ENCODE results near the gene DIAPH3.

DNA sequence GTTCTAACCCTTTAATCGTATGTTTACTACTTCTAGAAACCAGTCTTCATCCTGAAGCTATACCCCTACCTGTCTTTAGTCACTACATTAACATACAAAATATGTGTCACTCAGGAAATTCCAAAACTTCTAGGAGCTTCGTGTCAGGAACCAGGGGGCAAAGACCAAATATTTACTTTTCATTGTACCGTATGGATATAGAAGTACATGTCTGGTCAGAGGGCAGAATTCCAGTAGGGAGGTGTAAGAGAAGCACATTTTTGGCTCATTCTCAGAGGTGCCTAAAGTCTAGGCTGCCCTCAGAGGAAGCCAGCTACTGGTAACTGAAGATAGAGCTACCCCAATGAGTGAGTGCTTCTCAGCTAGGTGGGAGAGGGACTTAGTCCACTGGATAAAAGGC, 320.7 kb downstream of the DIAPH3 start:
- TF ChIP-seq, protein P1, sequence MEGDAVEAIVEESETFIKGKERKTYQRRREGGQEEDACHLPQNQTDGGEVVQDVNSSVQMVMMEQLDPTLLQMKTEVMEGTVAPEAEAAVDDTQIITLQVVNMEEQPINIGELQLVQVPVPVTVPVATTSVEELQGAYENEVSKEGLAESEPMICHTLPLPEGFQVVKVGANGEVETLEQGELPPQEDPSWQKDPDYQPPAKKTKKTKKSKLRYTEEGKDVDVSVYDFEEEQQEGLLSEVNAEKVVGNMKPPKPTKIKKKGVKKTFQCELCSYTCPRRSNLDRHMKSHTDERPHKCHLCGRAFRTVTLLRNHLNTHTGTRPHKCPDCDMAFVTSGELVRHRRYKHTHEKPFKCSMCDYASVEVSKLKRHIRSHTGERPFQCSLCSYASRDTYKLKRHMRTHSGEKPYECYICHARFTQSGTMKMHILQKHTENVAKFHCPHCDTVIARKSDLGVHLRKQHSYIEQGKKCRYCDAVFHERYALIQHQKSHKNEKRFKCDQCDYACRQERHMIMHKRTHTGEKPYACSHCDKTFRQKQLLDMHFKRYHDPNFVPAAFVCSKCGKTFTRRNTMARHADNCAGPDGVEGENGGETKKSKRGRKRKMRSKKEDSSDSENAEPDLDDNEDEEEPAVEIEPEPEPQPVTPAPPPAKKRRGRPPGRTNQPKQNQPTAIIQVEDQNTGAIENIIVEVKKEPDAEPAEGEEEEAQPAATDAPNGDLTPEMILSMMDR (IDR thresholded peaks at IDR 0.05) = no peak
- TF ChIP-seq POLR2A (IDR thresholded peaks at IDR 0.05) (no peak), EP300 (IDR thresholded peaks at IDR 0.05) (no peak)

All from sigmoid colon (tissue), 4 donors.